ENCODE results near the gene NAA25. TPM values are rescaled to one million over a fixed set of nuclear protein-coding genes. Genes with fewer than 3 reads are reported as not detected.
A peak's percentile ranks its signal among the peaks of the same experiment; 100 is the strongest.

NAA25 gene
- polyA plus RNA-seq, 1 donor from 2014 or later = 30.7 TPM

DNA sequence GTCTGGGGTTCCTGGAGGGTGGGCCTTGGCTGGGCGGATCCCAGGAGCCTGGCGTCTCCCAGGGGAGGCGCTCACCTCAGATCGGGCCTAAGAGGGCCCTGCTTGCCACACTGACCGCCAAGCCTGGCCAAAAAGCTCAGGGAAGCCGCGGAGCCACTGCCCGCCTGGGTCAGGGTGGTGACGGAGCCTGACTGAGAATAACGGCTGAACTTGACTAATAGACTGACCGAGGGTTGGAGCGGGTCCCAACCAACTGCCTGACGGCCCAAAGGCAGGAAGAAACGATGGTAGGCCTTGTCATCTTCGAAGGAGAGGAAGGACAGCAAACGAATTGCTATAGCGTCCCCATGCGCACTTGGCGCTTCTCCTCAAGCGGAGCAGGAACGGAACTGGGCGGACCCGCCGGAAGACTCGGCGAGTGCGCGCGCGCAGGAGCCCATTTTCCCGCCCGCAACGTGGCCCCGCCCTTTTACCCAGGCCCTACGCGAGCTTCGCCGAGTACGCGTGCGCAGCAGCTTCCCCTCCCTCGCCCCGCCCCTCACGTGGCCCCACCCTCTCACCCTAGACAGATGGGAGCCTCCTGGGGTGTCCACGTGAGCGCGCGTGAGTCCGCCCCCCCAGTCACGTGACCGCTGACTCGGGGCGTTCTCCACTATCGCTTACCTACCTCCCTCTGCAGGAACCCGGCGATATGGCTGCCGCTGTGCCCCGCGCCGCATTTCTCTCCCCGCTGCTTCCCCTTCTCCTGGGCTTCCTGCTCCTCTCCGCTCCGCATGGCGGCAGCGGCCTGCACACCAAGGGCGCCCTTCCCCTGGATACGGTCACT, 95.6 kb downstream of the NAA25 start, which contains the start of the genes ERP29 and TMEM116:
Gene ERP29 (plus strand): TSS at position 652 of the 826 bp plus-strand sequence. CDS start 40 bp downstream, at position 692.
Gene TMEM116 (minus strand): TSS at position 391 of the 826 bp plus-strand sequence. CDS start 7,895 bp downstream, outside the sequence.
- Histone ChIP-seq H3K9ac (ENCODE audit: low read length) (peak within 1 kb of the TSS; percentile 99), H3K4me3 (ENCODE audit: low read length) (peak within 1 kb of the TSS; percentile 88), H3K4me2 (ENCODE audit: low read length) (peak within 1 kb of the TSS; percentile 80), H3K36me3 (ENCODE audit: insufficient read depth, low read length) (peaks cover 9% of the 10 kb centered on the region), H3K79me2 (replicated peaks; ENCODE audit: insufficient read depth, low read length) (peaks cover 23% of the 10 kb centered on the region), H2AFZ (ENCODE audit: low read depth, low read length) (peak within 1 kb of the TSS; percentile 70), H3F3A (ENCODE audit: insufficient read depth, low read length, poor library complexity, severe bottlenecking) (peaks cover 3% of the 10 kb centered on the region), H3K9me3 (ENCODE audit: low read length) (no peaks in the 10 kb centered on the region), H4K20me1 (ENCODE audit: insufficient read depth) (no peaks in the 10 kb centered on the region), H3K27me3 (ENCODE audit: insufficient read depth, low read depth, low read length) (no peaks in the 10 kb centered on the region), H3K27ac (ENCODE audit: low read length) (peak within 1 kb of the TSS; percentile 99), H3K9me2 (ENCODE audit: insufficient read depth, low read length) (no peaks in the 10 kb centered on the region)
- peak; percentile 40 for TF ChIP-seq RAD21 (conservative IDR thresholded peaks at IDR 0.05)
- TF ChIP-seq EZH2 (IDR thresholded peaks at IDR 0.05; ENCODE audit: borderline replicate concordance, insufficient read depth, low read length, poor library complexity, severe bottlenecking) = no peak
- TF ChIP-seq, protein P1, sequence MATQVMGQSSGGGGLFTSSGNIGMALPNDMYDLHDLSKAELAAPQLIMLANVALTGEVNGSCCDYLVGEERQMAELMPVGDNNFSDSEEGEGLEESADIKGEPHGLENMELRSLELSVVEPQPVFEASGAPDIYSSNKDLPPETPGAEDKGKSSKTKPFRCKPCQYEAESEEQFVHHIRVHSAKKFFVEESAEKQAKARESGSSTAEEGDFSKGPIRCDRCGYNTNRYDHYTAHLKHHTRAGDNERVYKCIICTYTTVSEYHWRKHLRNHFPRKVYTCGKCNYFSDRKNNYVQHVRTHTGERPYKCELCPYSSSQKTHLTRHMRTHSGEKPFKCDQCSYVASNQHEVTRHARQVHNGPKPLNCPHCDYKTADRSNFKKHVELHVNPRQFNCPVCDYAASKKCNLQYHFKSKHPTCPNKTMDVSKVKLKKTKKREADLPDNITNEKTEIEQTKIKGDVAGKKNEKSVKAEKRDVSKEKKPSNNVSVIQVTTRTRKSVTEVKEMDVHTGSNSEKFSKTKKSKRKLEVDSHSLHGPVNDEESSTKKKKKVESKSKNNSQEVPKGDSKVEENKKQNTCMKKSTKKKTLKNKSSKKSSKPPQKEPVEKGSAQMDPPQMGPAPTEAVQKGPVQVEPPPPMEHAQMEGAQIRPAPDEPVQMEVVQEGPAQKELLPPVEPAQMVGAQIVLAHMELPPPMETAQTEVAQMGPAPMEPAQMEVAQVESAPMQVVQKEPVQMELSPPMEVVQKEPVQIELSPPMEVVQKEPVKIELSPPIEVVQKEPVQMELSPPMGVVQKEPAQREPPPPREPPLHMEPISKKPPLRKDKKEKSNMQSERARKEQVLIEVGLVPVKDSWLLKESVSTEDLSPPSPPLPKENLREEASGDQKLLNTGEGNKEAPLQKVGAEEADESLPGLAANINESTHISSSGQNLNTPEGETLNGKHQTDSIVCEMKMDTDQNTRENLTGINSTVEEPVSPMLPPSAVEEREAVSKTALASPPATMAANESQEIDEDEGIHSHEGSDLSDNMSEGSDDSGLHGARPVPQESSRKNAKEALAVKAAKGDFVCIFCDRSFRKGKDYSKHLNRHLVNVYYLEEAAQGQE (IDR thresholded peaks at IDR 0.05; ENCODE audit: borderline replicate concordance) = peak; percentile 45
- peak; percentile 77 for TF ChIP-seq MXI1 (conservative IDR thresholded peaks at IDR 0.05; ENCODE audit: poor library complexity, severe bottlenecking)
- TF ChIP-seq TAF1 (IDR thresholded peaks at IDR 0.05; ENCODE audit: low read depth) = peak; percentile 0
- TF ChIP-seq, protein P2, sequence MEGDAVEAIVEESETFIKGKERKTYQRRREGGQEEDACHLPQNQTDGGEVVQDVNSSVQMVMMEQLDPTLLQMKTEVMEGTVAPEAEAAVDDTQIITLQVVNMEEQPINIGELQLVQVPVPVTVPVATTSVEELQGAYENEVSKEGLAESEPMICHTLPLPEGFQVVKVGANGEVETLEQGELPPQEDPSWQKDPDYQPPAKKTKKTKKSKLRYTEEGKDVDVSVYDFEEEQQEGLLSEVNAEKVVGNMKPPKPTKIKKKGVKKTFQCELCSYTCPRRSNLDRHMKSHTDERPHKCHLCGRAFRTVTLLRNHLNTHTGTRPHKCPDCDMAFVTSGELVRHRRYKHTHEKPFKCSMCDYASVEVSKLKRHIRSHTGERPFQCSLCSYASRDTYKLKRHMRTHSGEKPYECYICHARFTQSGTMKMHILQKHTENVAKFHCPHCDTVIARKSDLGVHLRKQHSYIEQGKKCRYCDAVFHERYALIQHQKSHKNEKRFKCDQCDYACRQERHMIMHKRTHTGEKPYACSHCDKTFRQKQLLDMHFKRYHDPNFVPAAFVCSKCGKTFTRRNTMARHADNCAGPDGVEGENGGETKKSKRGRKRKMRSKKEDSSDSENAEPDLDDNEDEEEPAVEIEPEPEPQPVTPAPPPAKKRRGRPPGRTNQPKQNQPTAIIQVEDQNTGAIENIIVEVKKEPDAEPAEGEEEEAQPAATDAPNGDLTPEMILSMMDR (IDR thresholded peaks at IDR 0.05; ENCODE audit: poor library complexity, severe bottlenecking) = peak; percentile 71
- peak; percentile 92 for TF ChIP-seq POLR2AphosphoS5 (IDR thresholded peaks at IDR 0.05)
- TF ChIP-seq EP300 (conservative IDR thresholded peaks at IDR 0.05; ENCODE audit: poor library complexity, severe bottlenecking) = peak; percentile 42
- peak; percentile 42 for TF ChIP-seq SMC3 (conservative IDR thresholded peaks at IDR 0.05; ENCODE audit: poor library complexity)

DNA sequence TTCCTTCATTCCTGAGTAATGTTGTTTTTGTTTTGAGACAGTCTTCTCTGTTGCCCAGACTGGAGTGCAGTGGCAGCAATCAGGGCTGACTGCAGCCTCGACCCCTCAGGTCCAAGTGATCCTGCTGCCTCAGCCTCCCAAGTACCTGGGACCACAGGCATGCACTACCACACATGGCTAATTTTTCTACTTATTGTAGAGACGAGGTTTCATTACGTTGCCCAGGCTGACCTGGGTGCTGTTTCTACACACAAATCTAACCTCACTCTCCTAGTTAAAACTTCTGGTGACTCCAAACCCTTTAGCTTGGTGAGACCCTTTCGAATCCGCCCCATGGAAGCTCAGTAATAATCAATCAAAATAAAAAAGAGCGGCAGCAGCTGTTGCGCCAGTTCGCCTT, 96.9 kb downstream of the NAA25 start:
- TF ChIP-seq TAF1 (IDR thresholded peaks at IDR 0.05; ENCODE audit: low read depth) = no peak
- TF ChIP-seq, protein P2 (IDR thresholded peaks at IDR 0.05; ENCODE audit: poor library complexity, severe bottlenecking) = no peak
- TF ChIP-seq, protein P1 (IDR thresholded peaks at IDR 0.05; ENCODE audit: borderline replicate concordance) = no peak
- TF ChIP-seq POLR2AphosphoS5 (IDR thresholded peaks at IDR 0.05) = no peak
- TF ChIP-seq MXI1 (conservative IDR thresholded peaks at IDR 0.05; ENCODE audit: poor library complexity, severe bottlenecking) = no peak
- TF ChIP-seq EZH2 (IDR thresholded peaks at IDR 0.05; ENCODE audit: borderline replicate concordance, insufficient read depth, low read length, poor library complexity, severe bottlenecking) = no peak
- TF ChIP-seq RAD21 (conservative IDR thresholded peaks at IDR 0.05) = no peak
- no peak for TF ChIP-seq EP300 (conservative IDR thresholded peaks at IDR 0.05; ENCODE audit: poor library complexity, severe bottlenecking)
- TF ChIP-seq SMC3 (conservative IDR thresholded peaks at IDR 0.05; ENCODE audit: poor library complexity) = no peak
- peaks cover 9% of the 10 kb centered on the region for H3K36me3 ChIP-seq (ENCODE audit: insufficient read depth, low read length)
- peaks cover 13% of the 10 kb centered on the region for H3K79me2 ChIP-seq (replicated peaks; ENCODE audit: insufficient read depth, low read length)
- H3K9ac ChIP-seq (ENCODE audit: low read length) = no peak overlapping the region
- H3K27me3 ChIP-seq (ENCODE audit: insufficient read depth, low read depth, low read length) = no peaks in the 10 kb centered on the region
- peak overlapping the region; percentile 80 for H3K4me2 ChIP-seq (ENCODE audit: low read length)
- peak overlapping the region; percentile 88 for H3K4me3 ChIP-seq (ENCODE audit: low read length)
- H3K9me2 ChIP-seq (ENCODE audit: insufficient read depth, low read length) = no peaks in the 10 kb centered on the region
- no peaks in the 10 kb centered on the region for H3K9me3 ChIP-seq (ENCODE audit: low read length)
- H4K20me1 ChIP-seq (ENCODE audit: insufficient read depth) = no peaks in the 10 kb centered on the region
- no peak overlapping the region for H2AFZ ChIP-seq (ENCODE audit: low read depth, low read length)
- H3K27ac ChIP-seq (ENCODE audit: low read length) = no peak overlapping the region
- peaks cover 3% of the 10 kb centered on the region for H3F3A ChIP-seq (ENCODE audit: insufficient read depth, low read length, poor library complexity, severe bottlenecking)
